ENCODE measurements around the gene DAZAP1. TPM values are rescaled to one million over a fixed set of nuclear protein-coding genes. Genes with fewer than 3 reads are reported as not detected.

The DAZAP1 gene
- polyA plus RNA-seq, 2 donors, result 64.9 to 75.3 TPM

- Histone ChIP-seq H3K36me3 (ENCODE audit: control insufficient read depth in 2 of 2, insufficient read depth in 2 of 2, low read length in 1 of 2) (no peaks in the 10 kb centered on the region), H3K4me3 (ENCODE audit: low read depth in 1 of 2, low read length in 2 of 2) (no peak overlapping the region), H3K4me1 (ENCODE audit: control insufficient read depth in 2 of 2, insufficient read depth in 2 of 2, low read length in 1 of 2) (peaks cover 0 to 3% of the 10 kb centered on the region in 2 donors), H3K9me3 (ENCODE audit: control insufficient read depth in 2 of 2, insufficient read depth in 1 of 2, low read depth in 1 of 2, low read length in 1 of 2) (no peaks in the 10 kb centered on the region), H3K27me3 (ENCODE audit: control insufficient read depth in 1 of 2, insufficient read depth in 2 of 2, low read length in 2 of 2) (no peaks in the 10 kb centered on the region), H3K27ac (ENCODE audit: low read depth in 2 of 2, low read length in 1 of 2) (no peak overlapping the region)
- WGBS, 2 donors, result 90 to 94% methylated on average over 23 of the region's 23 CpGs
These were observed 76.6 kb downstream of the DAZAP1 start for GRCh38 chr19:1483979-1484428.

Other genes with a start within 250 kb of the DAZAP1 start
- 10 to 100 TPM; 43.1 to 56.5 TPM for gene SBNO2, start 233.3 kb upstream of the DAZAP1 start, polyA plus RNA-seq
- gene STK11, start 201.8 kb upstream of the DAZAP1 start, polyA plus RNA-seq, result 10 to 100 TPM; 38.8 to 61.4 TPM
- gene CBARP, start 169.6 kb upstream of the DAZAP1 start, polyA plus RNA-seq, result 1 to 10 TPM in 1 of 2 donors, under 1 TPM in 1; 0.95 to 1.3 TPM
- 100 to 1,000 TPM; 234 to 289 TPM for gene ATP5F1D, start 165.8 kb upstream of the DAZAP1 start, polyA plus RNA-seq
- gene MIDN, start 159.0 kb upstream of the DAZAP1 start, polyA plus RNA-seq, result 10 to 100 TPM; 36.4 to 38.7 TPM
- gene CIRBP, start 138.3 kb upstream of the DAZAP1 start, polyA plus RNA-seq, result 100 to 1,000 TPM; 231 to 265 TPM
- 10 to 100 TPM; 45.8 to 46.7 TPM for gene FAM174C, start 132.1 kb upstream of the DAZAP1 start, polyA plus RNA-seq
- under 1 TPM; 0.18 to 0.39 TPM for gene EFNA2, start 121.7 kb upstream of the DAZAP1 start, polyA plus RNA-seq
- 100 to 1,000 TPM; 106 to 160 TPM for gene NDUFS7, start 23.7 kb upstream of the DAZAP1 start, polyA plus RNA-seq
- gene GAMT, start 6.0 kb upstream of the DAZAP1 start, polyA plus RNA-seq, result 10 to 100 TPM; 10.9 to 18.4 TPM
- gene RPS15, start 30.8 kb downstream of the DAZAP1 start, polyA plus RNA-seq, result 1,000 to 10,000 TPM; 2,888 to 3,260 TPM
- under 1 TPM; 0.02 to 0.10 TPM for gene APC2, start 42.5 kb downstream of the DAZAP1 start, polyA plus RNA-seq
- gene C19orf25, start 71.6 kb downstream of the DAZAP1 start, polyA plus RNA-seq, result 10 to 100 TPM; 17.8 to 28.1 TPM
- gene PCSK4, start 82.8 kb downstream of the DAZAP1 start, polyA plus RNA-seq, result 1 to 10 TPM; 1.9 to 4.0 TPM
- 10 to 100 TPM; 10.1 to 14.4 TPM for gene REEP6, start 83.6 kb downstream of the DAZAP1 start, polyA plus RNA-seq
- gene ADAMTSL5, start 105.4 kb downstream of the DAZAP1 start, polyA plus RNA-seq, result 10 to 100 TPM; 10.9 to 13.0 TPM
- gene PLK5, start 116.5 kb downstream of the DAZAP1 start, polyA plus RNA-seq, result under 1 TPM; 0.13 to 0.53 TPM
- 1 to 10 TPM; 2.8 to 8.4 TPM for gene MEX3D, start 160.7 kb downstream of the DAZAP1 start, polyA plus RNA-seq
- gene MBD3, start 185.3 kb downstream of the DAZAP1 start, polyA plus RNA-seq, result 10 to 100 TPM; 50.0 to 72.8 TPM
- gene UQCR11, start 197.9 kb downstream of the DAZAP1 start, polyA plus RNA-seq, result 100 to 1,000 TPM in 1 of 2 donors, 10 to 100 TPM in 1; 70.5 to 105 TPM
- 10 to 100 TPM; 23.1 to 27.1 TPM for gene TCF3, start 245.0 kb downstream of the DAZAP1 start, polyA plus RNA-seq